GM12874 (cell line): ENCODE measurements around the gene SLC44A1.

Experiments
- TF ChIP-seq, protein P1 (sequence below): IDR thresholded peaks from 2 replicates; pipeline ENCODE4 v1.5.1; 2011; ENCODE audit warnings: low read depth, mild to moderate bottlenecking, control low read depth, low read length, moderate library complexity; ENCODE audit not compliant: insufficient read depth

Gene SLC44A1

DNA sequence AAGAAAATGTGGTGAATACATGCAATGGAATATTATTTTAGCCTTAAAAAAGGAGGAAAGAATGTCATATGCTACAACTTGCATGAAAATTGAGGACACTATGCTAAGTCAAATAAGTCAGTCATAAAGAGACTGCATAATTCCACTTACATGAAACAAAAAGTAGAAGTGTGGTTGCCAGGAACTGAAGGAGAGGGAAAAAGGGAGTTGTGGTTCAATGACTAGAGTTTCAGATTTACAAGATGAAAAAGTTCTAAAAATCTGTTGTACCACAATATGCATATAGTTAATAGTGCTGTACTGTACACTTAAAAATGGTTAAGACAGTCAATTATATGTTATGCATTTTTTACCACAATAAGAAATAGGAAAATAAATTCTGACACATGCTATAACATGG is 95.4 kb downstream of the SLC44A1 start:
- TF ChIP-seq, protein P1, sequence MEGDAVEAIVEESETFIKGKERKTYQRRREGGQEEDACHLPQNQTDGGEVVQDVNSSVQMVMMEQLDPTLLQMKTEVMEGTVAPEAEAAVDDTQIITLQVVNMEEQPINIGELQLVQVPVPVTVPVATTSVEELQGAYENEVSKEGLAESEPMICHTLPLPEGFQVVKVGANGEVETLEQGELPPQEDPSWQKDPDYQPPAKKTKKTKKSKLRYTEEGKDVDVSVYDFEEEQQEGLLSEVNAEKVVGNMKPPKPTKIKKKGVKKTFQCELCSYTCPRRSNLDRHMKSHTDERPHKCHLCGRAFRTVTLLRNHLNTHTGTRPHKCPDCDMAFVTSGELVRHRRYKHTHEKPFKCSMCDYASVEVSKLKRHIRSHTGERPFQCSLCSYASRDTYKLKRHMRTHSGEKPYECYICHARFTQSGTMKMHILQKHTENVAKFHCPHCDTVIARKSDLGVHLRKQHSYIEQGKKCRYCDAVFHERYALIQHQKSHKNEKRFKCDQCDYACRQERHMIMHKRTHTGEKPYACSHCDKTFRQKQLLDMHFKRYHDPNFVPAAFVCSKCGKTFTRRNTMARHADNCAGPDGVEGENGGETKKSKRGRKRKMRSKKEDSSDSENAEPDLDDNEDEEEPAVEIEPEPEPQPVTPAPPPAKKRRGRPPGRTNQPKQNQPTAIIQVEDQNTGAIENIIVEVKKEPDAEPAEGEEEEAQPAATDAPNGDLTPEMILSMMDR, result no peak

DNA sequence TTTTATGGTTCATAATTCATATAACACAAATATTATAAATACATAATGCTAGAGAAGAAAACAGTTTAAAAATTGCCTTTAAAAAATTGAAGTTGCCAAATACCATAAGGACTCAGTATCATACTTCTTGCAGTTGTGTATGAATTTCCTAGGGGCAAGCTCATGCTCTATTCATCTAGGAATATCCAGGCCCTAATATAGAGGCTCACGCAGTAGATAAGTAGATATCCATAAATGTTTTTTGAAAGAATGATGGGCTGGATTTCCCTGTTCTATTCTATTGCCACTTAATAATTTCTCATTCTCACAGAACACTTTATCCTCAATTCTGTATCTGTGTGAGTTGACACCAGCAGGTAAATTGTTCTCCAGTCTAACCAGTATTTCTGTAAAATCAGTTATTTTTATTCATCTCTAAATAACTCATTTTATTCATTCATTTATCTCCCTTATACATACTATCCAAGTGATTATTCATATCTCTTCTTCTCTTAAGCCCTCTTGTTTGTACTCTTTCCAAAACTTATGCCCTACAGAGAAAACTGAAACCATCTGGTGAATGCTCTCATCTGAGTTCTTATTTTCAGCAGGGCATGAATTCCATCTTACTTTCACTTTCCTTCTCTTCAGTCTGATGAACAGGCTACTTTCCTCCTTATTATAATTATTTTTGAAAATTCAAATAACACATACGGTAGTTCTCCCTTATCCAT is 97.1 kb downstream of the SLC44A1 start:
- TF ChIP-seq, protein P1, result no peak

DNA sequence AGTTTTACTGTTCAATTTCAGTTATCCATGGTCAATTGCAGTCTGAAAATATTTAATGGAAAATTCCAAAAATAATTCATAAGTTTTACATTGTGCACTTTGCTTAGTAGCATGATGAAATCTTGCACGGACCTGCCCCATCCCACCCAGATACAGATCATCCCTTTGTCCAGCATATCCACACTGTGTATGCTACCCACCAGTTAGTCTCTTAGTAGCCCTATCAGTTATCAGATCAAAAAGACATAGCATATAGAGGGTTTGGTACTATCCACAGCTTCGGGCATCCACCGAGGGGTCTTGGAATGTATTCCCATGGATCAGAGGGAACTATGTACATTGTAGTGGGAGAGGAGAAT is 97.7 kb downstream of the SLC44A1 start:
- TF ChIP-seq, protein P1, result no peak

DNA sequence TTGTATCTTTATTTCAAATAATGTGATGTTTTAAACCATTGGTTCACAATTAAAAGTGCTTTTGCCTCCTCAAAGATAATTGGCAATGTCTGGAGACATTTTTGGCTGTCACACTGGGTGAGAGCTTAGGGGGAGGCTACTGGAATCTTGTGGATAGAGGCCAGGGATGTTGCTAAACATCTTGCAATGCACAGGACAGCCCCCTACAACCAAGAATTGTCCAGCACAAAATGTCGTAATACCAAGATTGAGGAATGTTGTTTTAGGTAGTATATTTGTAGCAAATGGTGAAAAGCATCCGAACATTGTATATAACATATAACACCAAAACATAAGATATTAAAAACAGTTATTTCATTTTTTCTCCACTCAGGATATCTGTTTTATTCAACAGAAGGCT is 99.8 kb downstream of the SLC44A1 start:
- TF ChIP-seq, protein P1, result no peak

DNA sequence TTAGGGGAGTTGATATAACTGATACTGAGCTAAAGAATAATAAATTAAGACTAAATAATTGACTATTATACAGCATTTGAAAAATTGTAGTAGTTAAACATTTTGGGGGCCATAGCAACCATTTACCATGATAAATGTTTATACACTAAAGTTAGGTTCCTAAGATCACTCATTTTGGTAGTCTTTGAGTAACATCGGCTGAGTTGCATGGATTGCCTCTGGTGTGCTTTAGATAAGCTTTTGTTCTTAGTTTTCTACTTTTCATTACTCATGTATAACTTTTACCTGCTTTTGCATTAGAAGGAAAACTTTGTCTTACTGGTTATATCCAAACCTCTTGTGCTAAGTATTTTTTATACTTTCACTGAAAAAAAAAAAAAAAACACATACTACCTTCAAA is 101.2 kb downstream of the SLC44A1 start:
- TF ChIP-seq, protein P1, result no peak

DNA sequence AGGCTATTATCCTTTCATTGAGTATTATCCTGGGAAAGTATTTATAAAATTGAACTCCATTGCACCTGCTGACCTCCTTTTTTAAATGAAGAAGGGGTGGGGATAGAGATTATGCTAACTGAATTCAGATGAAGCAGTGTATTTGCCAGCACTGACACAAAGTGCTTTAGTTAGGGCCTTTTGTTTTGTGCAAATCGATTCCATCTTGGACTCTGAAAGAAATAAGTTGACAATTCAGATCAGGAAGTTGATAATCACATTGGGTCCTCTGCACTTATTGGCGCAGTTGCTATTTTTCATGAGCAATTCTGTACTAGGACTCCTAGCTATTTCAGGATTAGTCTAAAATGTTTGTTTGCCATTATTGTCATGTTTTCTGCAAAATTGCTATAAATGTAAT is 101.8 kb downstream of the SLC44A1 start:
- TF ChIP-seq, protein P1, result no peak

DNA sequence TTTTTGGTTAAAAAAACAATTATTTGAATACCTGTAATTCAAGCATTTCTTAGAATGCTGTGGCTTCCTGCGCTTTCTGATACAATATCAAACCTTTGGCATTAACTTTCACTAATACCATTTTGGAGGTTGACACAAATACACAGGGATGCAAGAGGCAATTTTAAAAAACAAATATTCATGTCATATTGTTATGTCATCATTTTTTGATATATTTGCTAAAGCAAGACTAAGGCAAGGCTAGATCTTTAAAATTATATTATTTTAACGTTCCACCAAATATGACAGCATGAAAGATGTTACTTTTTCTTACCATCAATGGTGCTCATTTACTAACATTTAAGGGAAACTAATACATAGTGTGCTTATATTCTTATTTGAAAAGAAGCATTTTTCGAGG is 110.0 kb downstream of the SLC44A1 start:
- TF ChIP-seq, protein P1, result no peak
